Measurements from ENCODE around the gene LGR6.

DNA sequence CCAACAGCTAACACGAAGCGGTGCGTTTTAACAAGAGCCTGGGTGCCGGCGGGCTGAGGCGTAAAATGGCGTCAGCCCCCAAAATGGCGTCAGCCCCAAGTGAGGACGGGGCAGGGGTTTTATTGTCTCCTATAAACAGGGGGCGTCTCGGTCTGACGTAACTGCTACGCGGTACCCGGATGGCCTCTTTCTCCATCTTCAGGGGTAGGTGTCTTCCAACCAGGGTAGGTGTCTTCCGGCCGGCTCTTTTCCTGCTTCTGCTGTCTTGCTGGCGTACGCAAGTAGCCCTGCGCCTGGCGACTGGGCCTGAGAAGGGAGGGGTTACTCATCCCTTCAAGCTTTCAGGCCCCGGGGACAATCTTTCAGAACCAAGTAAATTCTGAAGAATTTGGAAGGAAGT is 45.3 kb downstream of the LGR6 start:
- TF ChIP-seq POLR2AphosphoS5 (IDR thresholded peaks at IDR 0.05) (no peak), POLR2A (IDR thresholded peaks at IDR 0.05) (no peak), EP300 (IDR thresholded peaks at IDR 0.05) (no peak)
- TF ChIP-seq, protein P1, sequence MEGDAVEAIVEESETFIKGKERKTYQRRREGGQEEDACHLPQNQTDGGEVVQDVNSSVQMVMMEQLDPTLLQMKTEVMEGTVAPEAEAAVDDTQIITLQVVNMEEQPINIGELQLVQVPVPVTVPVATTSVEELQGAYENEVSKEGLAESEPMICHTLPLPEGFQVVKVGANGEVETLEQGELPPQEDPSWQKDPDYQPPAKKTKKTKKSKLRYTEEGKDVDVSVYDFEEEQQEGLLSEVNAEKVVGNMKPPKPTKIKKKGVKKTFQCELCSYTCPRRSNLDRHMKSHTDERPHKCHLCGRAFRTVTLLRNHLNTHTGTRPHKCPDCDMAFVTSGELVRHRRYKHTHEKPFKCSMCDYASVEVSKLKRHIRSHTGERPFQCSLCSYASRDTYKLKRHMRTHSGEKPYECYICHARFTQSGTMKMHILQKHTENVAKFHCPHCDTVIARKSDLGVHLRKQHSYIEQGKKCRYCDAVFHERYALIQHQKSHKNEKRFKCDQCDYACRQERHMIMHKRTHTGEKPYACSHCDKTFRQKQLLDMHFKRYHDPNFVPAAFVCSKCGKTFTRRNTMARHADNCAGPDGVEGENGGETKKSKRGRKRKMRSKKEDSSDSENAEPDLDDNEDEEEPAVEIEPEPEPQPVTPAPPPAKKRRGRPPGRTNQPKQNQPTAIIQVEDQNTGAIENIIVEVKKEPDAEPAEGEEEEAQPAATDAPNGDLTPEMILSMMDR (IDR thresholded peaks at IDR 0.05) = no peak

Measured in suprapubic skin (tissue), 4 donors.